Activated CD4-positive, alpha-beta T cell treated with anti-CD3 and anti-CD28 coated beads, Interleukin-2, amount 50 U/mL, for 1 hour (primary cell): ENCODE data around the gene CDH23.

Source experiments
- DNase-seq: peaks from one replicate; pipeline ENCODE4 v3.0.0-alpha.2; 2020

Gene CDH23

DNA sequence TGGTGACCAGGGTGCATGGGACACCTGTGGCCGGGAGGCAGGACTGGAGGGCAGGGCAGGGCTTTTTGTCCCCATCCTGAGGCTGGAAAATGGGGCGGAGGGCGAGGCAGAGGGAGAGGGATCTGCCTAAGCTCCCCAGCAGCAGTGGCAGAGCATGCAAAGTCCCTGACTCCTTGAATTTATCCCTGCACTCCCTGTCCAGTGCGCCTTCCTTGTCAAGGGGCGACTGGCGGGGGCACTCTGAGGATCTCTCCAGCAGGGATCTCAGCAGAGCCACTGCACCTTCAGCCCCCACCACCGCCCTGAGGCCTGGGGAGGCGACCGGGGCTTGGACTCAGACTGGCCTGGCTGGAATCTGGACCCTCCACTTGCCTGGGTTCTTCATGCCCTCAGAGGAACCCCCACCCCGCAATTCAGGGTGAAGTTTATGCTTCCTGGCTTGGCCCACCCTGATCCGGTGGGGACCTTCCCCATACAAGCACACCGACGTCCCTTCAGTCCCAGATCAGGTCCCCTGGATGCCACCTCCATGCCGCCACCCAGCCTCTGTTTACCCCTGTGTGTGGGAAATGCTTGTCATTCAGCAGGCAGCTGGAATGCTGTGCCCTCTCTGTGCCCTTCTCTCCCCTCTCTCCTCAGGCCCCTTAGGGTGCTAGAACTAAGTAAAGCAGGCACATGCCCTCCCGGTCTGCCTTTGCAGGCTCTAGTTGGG, 46.3 kb downstream of the CDH23 start:
- DNase-seq = no peak

GRCh38 chr10:71443676-71444075, 47.0 kb downstream of the CDH23 start:
- DNase-seq = no peak

GRCh38 chr10:71444284-71445054, 47.7 kb downstream of the CDH23 start:
- no peak for DNase-seq

- no peak for DNase-seq
Observed at GRCh38 chr10:71447676-71448075, 51.0 kb downstream of the CDH23 start.

DNA sequence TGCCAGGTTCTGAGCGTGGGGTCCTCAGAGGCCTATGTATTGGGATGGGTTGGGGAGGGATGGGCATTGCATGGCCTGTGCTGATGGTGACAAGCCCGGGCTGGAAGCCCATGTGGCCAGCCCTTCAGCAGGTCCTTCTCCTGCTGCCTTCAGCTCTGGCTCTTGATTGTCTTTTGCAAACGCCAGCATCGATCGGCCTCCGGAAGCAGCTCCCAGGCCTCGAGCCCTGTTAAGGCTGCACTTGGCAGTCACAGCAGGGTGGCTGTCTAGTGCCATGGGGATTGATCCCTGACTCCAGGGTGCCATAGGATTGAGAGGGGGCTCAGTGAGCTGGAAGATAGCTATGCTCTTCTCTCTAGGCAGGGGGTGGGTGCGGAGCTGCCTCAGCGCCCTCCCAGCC, 51.4 kb downstream of the CDH23 start:
- no peak for DNase-seq

GRCh38 chr10:71449026-71449425, 52.3 kb downstream of the CDH23 start:
- no peak for DNase-seq

- no peak for DNase-seq
Observed at GRCh38 chr10:71451754-71452153, 55.0 kb downstream of the CDH23 start.

- no peak for DNase-seq
Observed at GRCh38 chr10:71453186-71453585, 56.5 kb downstream of the CDH23 start.

- DNase-seq = no peak
Observed at GRCh38 chr10:71454347-71454746, 57.6 kb downstream of the CDH23 start.

GRCh38 chr10:71455035-71455434, 58.3 kb downstream of the CDH23 start:
- no peak for DNase-seq

- DNase-seq = no peak
Observed at GRCh38 chr10:71456631-71457030, 59.9 kb downstream of the CDH23 start.

- DNase-seq = no peak
Observed at GRCh38 chr10:71457908-71458307, 61.2 kb downstream of the CDH23 start.

DNA sequence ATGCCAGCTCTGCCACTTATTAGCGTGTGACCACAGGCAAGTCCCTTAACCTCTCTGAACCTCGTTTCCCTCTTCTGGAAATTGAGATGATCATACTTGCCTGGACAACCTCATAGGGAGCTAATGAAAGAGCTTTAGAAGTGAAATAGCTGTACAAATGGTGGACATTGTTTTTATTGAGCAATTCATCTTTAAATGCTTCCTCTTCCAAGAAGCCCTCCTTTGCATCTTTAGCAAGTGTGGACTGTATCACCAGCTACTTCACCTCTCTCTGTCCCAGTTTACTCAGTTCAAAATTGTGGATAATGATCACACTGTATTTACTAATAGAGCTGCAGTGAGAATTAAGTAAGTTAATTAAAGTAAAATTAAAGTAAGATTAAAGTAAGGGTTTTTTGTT, 61.7 kb downstream of the CDH23 start:
- no peak for DNase-seq

DNA sequence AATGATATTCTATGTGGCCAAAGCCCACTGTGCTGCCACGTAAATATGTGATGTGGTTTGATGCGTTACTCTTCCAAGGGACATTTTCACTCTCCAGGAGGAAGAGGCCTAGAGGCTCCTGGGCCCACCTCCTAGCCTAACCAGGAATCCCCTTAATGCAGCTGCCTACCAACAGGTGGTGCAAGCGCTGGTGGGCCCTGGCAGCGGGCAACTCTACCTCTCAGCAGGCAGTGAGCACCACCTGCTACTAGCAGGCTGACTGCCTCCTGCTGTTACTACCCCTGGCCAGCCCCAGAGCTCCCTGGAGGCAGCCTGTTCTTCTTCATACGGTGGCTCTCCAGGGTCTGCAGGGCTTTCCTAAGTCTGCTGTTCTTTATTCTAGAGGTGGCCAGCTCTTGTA, 62.8 kb downstream of the CDH23 start:
- DNase-seq = no peak

DNA sequence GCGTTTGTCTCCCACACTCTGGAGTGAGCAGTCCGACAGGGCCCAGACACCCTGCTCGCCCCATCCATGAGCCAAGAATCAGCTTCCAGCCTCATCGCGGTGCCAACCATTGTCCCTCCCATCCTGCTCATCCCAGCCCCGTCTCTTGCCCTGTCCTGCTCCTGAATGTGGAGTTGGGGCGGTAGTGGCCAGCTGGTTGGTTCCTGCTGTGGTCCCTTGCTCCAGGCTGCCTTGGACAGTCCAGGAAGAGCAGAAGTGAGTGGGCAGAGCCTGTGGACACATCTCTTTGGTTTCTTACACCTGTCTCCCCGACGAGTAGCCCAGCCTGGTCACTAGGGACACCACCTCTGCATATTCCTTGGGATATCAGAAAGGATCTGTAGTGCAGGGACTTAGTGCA, 63.9 kb downstream of the CDH23 start:
- no peak for DNase-seq

DNA sequence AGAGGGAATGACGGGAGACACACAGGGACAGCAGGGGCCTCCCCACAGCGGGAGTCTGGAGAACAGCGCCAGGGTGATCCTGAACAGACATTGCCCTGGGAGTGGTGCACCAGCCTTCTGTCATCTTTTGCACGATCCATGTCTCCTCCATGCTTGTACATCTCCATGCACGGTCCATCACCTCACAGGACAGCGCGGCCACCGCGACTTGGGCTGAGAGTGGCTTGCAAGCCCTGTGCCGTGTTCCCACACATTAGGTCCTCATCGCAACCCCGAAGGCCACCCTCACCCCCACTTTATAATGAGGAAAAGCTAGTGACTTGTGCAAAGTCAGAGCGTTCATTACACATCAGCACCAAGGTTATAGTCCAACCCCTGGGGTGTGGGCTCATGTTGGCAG, 64.7 kb downstream of the CDH23 start:
- DNase-seq = no peak

GRCh38 chr10:71462062-71462935, 65.6 kb downstream of the CDH23 start:
- DNase-seq = no peak

DNA sequence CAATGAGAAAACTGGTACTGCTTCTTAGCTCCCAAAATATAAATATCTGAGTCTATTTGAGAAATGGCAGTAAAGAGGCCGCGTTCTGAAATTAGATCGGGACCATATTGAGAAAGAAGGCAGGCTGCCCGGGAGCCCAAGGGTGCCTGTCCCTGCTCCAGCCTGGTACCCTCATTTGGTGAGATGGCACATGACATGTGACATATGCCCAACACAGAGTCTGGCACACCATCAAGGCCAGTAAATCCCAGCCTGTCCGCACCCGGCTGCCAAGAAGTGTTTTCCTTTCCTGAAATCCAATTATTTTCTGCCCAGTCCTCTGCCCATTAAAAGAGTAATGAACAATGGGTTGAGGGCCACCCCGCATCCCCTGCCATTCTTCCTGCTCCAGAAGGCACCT, 66.4 kb downstream of the CDH23 start:
- no peak for DNase-seq

- DNase-seq = no peak
Observed at GRCh38 chr10:71465551-71466252, 69.0 kb downstream of the CDH23 start.

DNA sequence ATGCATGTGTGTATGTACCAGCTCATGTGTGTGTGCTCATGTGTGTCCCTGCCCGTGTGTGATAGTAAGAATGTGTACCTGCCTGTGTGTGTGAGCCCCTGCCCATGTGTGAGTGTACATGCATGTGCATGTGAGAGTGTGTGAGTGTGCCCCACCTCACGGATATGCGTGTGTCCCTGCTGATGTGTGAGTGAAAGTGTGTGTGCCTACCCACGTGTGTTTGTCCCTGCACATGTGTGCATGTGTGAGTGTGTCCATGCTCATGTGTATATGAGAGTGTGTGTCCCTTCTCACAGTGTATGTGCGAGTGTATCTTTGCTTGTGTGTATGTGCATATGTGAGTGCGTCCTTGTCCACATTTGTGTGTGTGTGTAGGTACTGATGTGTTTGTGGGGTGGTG, 69.6 kb downstream of the CDH23 start:
- no peak for DNase-seq

GRCh38 chr10:71467161-71467560, 70.4 kb downstream of the CDH23 start:
- DNase-seq = no peak

GRCh38 chr10:71467569-71468362, 71.0 kb downstream of the CDH23 start:
- DNase-seq = no peak
